ENCODE data around the gene CISTR.

DNA sequence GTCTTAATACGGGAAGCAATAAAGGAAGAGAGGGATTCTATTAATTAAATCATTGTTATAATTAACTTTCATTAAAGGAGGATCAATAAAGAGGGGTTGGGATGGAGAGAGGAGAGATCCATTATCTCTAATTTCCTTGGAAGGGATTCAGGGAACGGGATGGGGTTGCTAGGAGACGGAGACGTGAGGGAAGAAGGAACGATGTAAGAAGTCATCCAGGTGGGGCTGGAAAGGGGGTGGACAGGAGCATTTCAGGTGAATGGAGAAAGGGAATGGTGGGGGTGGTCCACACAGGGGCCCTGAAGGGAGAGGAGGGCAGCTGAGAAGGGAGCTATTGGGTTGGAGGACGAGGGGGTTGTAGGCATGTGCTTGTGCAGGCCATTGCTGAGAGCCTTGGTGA, 41.7 kb downstream of the CISTR start:
- TF ChIP-seq, protein P1, sequence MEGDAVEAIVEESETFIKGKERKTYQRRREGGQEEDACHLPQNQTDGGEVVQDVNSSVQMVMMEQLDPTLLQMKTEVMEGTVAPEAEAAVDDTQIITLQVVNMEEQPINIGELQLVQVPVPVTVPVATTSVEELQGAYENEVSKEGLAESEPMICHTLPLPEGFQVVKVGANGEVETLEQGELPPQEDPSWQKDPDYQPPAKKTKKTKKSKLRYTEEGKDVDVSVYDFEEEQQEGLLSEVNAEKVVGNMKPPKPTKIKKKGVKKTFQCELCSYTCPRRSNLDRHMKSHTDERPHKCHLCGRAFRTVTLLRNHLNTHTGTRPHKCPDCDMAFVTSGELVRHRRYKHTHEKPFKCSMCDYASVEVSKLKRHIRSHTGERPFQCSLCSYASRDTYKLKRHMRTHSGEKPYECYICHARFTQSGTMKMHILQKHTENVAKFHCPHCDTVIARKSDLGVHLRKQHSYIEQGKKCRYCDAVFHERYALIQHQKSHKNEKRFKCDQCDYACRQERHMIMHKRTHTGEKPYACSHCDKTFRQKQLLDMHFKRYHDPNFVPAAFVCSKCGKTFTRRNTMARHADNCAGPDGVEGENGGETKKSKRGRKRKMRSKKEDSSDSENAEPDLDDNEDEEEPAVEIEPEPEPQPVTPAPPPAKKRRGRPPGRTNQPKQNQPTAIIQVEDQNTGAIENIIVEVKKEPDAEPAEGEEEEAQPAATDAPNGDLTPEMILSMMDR (IDR thresholded peaks at IDR 0.05), result no peak
- TF ChIP-seq POLR2A (IDR thresholded peaks at IDR 0.05), result no peak
